ENCODE measurements around the gene DCAF4. TPM values are rescaled to one million over a fixed set of nuclear protein-coding genes. Genes with fewer than 3 reads are reported as not detected.

The DCAF4 gene
- polyA plus RNA-seq (ENCODE audit: insufficient read length in 3 of 3): 10 to 100 TPM; 16.6 to 20.8 (median 16.6) TPM
- long read RNA-seq, donor 1, partial matches to known transcripts: 0 of 1 reads
- long read RNA-seq, donor 1, other reads (novel, unspliced or antisense): 0 of 1 reads
- long read RNA-seq, donor 2: 0 reads
- long read RNA-seq, donor 3, partial matches to known transcripts: 0 of 1 reads
- long read RNA-seq, donor 3, other reads (novel, unspliced or antisense): 0 of 1 reads
- long read RNA-seq, donor 4: 0 reads
- long read RNA-seq, donor 5, partial matches to known transcripts: 0 of 1 reads
- long read RNA-seq, donor 5, other reads (novel, unspliced or antisense): 0 of 1 reads
- long read RNA-seq, donor 6, partial matches to known transcripts: 9 of 9 reads
- long read RNA-seq, donor 6, other reads (novel, unspliced or antisense): 0 of 9 reads
- long read RNA-seq, donor 7: 0 reads
- long read RNA-seq, donor 8: 0 reads
- long read RNA-seq, donor 9, partial matches to known transcripts: 0 of 2 reads
- long read RNA-seq, donor 9, other reads (novel, unspliced or antisense): 0 of 2 reads
- long read RNA-seq, donor 10: 0 reads
- long read RNA-seq, donor 11, partial matches to known transcripts: 0 of 2 reads
- long read RNA-seq, donor 11, other reads (novel, unspliced or antisense): 0 of 2 reads
- long read RNA-seq, donor 12, partial matches to known transcripts: 15 of 23 reads
- long read RNA-seq, donor 12, other reads (novel, unspliced or antisense): 7 of 23 reads
- long read RNA-seq, donor 13: 0 reads
- long read RNA-seq, donor 14: 0 reads
- long read RNA-seq, donor 15: 0 reads
- long read RNA-seq, donor 16: 0 reads

DNA sequence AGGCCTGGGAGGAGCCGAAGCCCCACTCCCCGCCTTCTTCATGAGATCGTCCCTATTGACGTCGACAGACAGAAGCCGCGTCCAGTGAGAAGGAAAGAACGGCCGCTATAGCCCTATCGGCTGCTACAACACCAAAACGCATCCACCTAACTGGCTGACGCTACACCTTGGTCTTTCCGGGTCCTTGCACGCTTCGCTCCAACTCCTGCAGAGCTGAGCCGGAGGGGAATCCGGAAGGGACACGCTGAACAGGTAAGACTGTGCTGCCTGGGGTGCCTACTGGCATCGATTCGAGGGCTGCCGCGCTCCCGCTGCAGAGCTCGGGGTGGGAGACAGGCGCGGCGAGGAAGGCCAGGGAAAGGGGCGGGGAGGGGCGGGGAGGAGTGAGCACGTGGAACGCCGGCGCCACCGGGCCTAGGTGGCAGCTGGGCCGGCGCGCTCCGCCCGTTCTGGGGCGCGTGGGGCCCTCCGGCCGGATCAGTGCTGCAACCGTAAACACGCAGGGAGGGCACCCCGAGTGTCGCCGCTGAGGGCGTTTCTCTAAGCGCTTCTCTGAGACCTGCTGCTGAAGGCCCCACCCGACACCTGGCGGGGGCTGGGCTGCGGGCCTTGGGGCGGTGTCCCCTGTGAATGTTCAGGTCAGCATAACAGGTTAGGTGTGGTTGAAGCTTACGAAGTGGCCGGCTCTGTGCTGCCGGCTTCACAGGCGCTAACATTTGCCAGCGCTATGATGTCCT lies at the start of gene DCAF4:
Gene DCAF4, plus strand, starts transcription at position 173 of the 737 bp plus-strand sequence. CDS start 11,515 bp downstream, outside the sequence.
- peak; percentile 98 for DNase-seq

DNA sequence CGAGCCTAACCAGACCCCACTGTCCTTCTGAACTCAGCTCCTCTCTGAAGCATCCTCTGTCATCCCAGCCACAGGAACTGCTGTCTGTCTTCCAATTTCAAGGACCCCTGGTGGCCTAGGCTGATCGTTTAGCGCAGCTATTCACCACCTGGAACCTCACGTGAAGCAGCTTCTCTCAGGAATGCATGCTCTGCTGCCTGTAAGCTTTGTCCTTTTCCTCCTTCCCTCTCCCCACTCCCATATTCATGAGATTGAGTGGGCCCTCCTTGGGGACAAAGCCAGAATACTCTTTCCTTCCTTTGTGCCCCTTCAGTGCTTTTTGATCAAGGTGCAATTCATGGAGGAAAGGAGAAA lies 49.6 kb upstream of the DCAF4 start:
- no peak for DNase-seq

- DNase-seq: no peak
These were observed 47.5 kb upstream of the DCAF4 start for GRCh38 chr14:72878746-72879145.

GRCh38 chr14:72879431-72879830 lies 46.8 kb upstream of the DCAF4 start:
- no peak for DNase-seq

- DNase-seq: no peak
These were observed 46.1 kb upstream of the DCAF4 start for GRCh38 chr14:72880164-72880563.

GRCh38 chr14:72880820-72881219 lies 45.4 kb upstream of the DCAF4 start:
- no peak for DNase-seq

GRCh38 chr14:72881543-72881942 lies 44.7 kb upstream of the DCAF4 start:
- DNase-seq: no peak

DNA sequence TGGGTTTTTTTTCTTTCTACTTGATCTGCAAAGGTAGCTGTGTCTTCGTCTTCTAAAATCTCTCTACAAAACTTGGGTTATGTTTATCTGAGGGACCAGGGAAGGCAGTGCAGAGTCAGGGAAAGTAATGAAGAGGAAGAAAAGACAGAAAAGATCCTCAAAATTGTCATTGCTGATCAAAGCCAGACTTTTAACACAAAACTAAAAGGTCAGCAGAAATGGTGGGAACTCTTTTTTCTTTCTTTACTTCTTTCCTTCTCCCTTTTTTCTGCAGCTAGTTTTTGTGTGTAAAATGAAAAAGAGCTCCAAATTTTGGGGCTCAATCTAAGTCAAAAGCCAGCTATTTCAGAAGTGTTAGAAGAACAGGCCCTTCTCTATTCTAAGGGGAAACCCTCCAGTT lies 44.2 kb upstream of the DCAF4 start:
- no peak for DNase-seq

GRCh38 chr14:72882463-72882862 lies 43.8 kb upstream of the DCAF4 start:
- no peak for DNase-seq

- no peak for DNase-seq
These were observed 43.2 kb upstream of the DCAF4 start for GRCh38 chr14:72883109-72883508.

DNA sequence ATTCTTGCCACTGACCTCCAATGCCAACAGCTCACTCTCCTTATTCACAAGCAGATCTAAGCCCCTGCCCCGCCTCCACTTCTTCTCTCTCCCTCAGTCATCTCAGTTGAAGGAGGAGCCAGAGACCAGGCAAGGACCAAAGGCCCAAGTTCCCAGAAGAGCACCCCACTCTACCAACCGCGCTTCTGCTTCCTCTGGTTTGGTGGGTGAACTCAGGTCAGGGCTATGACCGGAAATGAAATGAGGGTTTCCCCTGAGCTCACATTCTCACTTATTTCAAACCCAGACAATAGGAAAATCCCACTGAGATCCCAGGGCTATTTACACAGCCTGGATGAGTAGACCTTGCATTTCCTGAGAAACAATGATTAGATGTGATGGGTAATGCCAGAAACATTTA lies 42.3 kb upstream of the DCAF4 start:
- DNase-seq: no peak

- DNase-seq: no peak
These were observed 41.9 kb upstream of the DCAF4 start for GRCh38 chr14:72884386-72884785.

- DNase-seq: no peak
These were observed 38.8 kb upstream of the DCAF4 start for GRCh38 chr14:72887514-72887913.

- DNase-seq: peak; percentile 80
These were observed 38.1 kb upstream of the DCAF4 start for GRCh38 chr14:72888192-72888591.

DNA sequence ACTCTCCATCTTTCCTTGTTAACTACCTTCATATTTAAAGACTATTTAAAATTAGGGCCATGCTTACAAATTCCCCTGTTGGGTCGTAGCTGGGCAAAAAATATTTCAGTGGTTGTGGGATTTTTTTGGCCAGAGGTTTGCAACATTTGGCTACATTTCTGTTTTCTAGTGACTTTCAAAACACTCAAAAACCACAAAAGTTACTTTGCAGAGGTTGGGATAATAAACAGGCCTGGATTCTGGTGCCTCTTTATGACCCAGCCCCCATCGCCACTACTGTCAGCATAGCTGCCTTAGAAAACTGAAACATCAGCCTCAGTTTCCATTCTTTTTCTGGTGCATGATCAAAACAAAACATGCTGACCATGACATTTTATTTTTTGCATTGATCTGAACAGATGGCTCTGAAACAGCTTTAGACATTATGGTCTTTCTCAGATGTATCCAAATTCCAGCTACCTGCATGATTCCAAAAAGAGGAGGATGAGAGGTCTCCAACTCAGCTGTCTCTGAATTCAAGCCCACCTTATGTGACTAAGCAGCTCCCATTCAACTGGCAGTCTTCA lies 37.5 kb upstream of the DCAF4 start:
- DNase-seq: no peak

- no peak for DNase-seq
These were observed 36.9 kb upstream of the DCAF4 start for GRCh38 chr14:72889366-72889765.

- DNase-seq: no peak
These were observed 34.6 kb upstream of the DCAF4 start for GRCh38 chr14:72891666-72892102.

DNA sequence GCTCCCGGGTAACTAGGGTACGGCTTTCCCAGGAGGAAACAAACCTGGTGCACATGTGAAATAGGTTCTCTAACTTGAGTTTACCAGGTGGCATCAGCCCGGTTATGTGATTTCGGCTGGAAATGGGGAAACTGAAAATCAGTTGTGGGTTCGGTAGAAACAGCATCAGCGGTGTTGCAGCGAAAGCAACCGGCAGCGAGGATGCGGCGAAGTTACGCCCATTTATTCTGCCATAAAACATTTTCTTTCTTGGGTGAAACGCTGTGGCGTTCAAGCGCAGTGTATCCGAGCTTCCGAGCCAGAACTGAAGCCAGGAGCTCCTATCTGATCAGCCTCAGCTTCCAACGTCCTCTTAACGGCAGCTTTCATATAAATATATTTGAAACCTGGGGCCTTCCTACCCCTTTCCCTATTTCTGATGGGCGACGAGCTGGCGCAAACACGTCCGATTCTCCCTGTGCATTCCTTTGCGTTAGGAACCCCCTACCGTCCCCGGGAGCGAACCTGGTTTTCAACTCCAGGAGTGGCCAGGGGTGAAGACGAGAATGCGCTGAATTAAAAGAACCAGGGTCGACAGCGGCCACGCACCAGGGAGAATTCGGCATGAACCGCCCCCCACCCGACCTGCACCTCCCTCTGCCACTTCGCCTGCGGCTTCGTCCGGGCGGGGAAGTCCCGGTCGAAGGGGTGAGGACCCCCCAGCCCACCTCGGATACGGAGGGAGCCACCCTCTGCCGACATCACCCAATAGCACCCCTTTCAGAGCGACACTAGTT lies 34.0 kb upstream of the DCAF4 start:
- no peak for DNase-seq

GRCh38 chr14:72892879-72893635 lies 33.2 kb upstream of the DCAF4 start:
- DNase-seq: no peak

- DNase-seq: peak; percentile 94
These were observed 32.5 kb upstream of the DCAF4 start, which contains the start of gene DPF3 for GRCh38 chr14:72893636-72894322. TSS of gene DPF3 (minus strand) at chr14:72894101. CDS start at chr14:72894088, 13 bp downstream.
